NCI-H2227 (cell line): Measurements from ENCODE around the gene ZNF865.

Experiments used
- DNase-seq: peaks from one replicate; lab custom pipeline; 2025; ENCODE audit not compliant: unreplicated experiment; lab: John Stamatoyannopoulos, UW

The ZNF865 gene

DNA sequence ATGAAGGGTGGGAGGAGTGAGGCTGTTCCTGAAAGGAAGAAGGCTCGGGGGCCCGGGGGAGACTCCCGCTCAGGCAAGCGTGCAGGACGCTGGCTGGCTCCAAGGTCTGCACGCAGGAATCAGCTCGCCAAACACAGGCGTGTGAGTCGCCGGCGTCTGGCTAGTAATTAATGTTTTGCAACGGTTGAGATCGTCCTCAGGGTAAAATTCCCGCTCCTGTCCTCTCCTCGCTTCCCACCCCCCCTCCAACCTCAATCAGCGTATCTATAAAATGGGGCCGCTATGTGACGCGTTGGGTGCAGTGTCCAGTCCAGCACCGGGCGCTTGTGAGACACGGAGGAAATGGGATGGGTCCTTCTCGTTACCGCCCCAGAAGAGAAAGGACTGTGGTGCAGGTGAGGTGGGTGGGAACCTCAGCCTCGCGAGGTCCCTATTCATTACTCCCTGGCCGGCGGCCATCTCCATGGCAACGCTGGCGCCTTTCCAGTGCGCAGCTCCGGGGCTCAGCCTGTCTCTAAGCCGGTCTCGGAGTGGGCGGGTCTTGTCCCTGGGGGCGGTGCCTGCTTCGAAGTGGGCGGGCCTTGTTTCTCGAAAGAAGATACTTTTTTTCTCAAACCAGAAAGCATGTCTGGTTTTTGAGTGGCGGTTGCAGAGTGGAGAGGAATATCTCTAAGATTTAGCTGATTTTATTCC, 18.3 kb upstream of the ZNF865 start:
- DNase-seq, result peak; percentile 100

DNA sequence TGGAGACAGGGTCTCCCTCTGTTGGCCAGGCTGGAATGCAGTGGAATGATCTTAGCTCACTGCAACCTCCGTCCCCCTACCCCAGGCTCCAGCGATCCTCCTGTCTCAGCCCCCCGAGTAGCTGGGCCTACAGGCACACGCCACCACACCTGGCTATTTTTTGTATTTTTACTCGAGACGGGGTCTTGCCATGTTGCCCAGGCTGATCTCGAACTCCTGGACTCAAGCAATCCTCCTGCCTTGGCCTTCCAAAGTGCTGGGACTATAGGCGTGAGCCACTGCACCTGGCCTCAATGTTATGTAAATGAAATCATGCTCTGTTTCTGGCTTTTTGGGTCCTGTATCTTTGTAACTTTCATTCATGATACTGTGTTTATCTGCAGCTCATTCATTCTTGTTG, 16.7 kb upstream of the ZNF865 start:
- DNase-seq, result no peak

DNA sequence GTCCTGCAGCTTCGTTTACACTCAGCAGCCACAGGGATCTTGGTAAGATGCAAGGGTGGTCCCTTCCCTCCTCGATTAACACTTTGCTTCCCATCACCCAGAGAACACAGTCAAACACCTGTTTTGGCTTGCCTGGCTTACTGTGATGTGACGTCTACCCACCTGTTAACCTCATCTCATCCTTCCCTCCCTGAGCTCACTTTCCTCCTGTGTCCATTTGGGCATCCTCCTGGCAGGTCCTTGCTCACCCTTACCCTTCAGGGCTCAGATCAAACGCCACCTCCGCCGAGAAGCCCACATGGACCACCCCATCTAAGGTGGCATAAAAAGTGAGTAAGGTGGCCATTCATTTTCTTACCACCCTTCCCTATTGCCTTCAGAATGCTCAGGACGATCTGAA, 15.3 kb upstream of the ZNF865 start:
- no peak for DNase-seq

DNA sequence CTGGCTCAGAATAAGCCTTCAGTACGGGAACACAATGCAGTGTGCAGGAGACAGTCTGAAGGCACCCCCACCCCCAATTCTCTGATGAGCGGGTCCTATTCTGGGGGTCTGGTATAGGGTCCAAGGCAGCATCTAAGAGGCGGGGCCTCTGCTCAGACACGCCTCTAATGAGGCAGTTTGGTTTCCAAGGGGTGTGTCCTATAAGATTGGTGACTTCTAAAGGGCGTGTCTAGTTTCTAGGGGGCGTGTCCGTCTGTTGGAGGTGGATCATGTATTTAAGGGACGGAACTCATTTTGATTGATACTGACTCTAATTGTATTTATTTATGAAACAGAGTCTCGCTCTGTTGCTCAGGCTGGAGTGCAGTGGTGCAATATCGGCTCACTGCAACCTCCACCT, 14.8 kb upstream of the ZNF865 start:
- DNase-seq, result peak; percentile 70

DNA sequence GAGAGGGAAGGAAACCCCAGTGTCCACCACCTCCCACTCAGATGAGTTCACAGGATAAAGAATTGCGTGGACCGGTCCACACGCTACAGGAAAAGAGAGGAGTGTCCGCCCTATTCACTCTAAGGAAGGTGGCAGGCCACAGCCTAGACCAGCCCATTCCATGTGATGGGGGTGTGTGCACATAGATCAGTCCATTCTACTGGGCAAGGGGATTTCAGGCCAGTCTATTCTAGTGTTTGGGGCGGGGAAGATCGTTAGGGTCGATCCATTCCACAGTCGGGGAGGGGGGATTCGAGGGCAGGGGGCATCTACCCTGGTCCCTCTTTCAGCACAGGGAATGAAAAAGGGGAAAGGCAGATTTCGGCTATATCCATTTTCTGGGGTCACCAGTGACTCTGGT, 13.9 kb upstream of the ZNF865 start:
- DNase-seq, result no peak

DNA sequence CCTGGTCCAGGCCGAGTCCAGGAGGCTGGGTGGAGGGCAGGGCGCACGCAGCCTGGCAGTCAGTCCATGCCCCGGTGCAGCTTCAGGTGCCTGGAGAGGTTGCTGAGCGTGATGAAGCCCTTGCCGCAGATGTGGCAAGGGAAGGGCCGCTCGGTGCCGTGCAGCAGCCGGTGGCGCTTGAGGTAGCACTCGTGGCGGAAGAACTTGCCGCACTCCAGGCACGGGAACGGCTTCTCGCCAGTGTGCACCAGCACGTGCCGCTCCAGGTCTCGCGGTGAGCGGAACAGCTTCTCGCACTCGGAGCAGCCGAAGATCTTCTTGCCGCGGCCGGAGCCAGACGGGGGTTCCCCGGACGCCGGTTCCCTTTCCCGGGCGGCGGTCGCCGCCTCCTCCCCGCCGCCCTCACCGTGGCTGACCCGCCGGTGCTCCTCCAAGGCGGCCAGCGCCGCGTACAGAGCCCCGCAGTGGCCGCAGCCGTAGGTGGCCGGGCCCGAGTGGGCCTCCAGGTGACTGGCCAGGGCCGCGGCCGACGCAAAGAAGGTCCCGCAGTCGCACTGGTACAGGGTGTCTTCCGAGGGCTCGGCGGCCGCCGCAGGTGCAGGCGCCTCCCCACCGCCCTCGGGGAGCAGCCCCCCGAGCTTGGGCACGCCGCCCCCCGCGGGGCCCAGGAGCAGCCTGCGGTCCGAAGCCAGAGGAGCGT, 12.9 kb upstream of the ZNF865 start:
- DNase-seq, result no peak

DNA sequence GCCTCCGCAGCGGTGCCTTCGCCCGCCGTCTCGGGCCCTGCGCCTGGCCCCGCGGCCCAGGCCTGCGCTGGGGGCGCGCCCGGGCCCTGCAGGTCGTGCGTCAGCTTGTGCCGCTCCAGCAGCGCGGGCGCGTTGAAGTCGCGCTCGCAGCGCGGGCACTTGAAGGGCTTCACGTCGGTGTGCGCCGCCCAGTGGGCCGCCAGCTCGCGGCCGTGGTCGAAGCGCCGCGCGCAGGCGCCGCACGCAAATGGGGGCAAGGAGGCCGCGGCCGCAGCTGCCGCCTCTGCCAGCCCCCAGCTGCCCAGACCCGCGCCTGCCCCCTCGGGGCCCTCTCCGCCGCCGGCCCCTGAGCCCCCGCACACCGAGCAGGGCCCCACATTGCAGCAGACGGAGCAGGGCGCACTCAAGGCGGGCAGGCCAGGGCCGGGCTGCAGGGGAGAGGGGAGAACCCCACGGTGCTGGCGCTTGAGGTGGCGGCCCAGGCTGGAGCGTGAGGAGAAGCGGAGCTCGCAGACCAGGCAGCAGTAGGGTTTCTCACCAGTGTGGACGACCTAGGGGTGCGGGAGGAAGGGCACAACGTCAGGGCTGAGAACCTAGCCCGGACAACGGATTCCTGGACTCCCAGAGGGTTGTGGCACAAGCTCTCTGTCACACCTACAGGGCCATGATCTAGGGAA, 12.2 kb upstream of the ZNF865 start:
- no peak for DNase-seq

DNA sequence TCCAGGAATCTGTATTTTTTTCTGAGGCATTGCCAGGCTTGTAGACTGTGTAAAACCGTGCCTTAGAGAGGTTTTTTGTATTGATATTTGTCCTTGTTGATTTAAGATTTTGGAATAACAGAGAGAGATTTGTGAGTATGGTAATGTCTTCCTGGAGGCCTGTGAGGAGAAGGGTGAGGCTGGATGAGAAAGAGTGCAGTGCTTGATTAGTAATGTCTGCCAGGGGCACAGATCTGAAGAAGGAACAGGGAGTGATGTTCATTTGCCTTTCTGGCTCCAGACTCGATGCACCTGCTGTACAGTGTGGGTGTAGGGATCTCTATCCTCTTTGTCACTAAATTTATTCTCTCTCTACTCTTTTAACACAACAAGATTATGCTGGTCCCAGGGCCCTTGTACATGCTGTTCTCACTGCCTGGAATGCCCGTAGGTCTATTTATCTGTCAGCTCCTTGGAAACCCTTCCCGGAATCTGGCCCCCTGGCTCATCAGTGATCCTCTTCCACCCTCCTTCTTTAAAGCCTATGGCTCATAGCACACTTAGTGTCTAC, 10.4 kb upstream of the ZNF865 start:
- no peak for DNase-seq

DNA sequence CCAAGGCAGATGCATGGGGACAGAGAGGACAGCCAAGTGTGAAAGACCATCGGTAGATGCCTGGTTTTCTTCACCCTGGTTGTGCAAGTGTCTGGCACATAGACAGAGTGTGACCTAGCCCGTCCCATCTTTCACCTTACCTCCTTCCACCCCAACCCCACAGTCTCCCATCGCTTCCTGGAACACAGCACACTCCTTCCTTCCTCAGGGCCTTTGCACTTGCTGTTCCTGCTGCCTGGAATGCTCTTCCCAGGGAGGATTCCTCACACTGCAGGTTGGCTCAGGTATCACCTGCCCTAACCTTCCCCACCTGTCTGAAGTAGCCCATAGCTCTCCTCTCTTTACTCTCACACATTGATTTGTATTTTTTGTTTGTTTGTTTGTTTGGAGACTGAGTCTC, 9.1 kb upstream of the ZNF865 start:
- DNase-seq, result no peak

DNA sequence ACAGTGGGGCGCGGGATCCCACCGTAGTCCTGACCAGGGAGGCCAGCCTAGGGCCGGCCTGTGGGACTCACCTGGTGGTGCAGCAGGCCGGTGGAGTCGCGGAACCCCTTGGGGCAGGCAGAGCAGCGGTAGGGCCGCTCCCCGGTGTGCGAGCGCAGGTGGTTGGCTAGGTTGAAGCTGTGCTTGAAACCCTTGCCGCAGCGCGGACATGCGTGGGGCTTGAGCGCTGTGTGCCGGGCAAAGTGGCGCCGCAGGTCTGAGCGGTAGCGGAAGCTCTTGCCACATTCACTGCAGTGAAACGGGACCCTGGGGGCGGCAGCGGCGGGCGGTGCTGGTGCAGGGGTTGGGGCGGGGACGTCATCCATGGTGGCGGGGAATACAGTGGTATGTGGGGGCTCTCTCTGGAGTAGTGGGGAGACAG, 7.9 kb upstream of the ZNF865 start:
- no peak for DNase-seq

DNA sequence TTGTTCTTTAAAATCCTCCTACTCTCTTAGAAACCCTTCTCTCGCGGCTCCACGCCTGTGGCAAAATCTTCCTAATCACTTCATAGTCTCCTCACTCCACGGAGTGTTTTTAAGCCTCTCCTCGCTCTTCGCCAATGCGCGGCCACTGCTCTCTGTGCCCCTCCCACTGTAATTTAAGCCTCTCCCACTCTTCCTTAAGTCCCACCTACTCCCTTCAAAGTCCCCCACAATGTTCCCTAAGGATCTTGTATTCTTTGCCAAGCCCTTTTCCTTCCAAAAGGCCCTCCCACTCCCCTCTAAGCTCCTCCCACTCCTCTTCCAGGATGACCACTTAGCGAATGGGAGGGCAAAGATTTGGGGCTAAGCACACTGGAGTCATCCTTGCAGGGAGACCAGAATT, 7.4 kb upstream of the ZNF865 start:
- peak; percentile 43 for DNase-seq

DNA sequence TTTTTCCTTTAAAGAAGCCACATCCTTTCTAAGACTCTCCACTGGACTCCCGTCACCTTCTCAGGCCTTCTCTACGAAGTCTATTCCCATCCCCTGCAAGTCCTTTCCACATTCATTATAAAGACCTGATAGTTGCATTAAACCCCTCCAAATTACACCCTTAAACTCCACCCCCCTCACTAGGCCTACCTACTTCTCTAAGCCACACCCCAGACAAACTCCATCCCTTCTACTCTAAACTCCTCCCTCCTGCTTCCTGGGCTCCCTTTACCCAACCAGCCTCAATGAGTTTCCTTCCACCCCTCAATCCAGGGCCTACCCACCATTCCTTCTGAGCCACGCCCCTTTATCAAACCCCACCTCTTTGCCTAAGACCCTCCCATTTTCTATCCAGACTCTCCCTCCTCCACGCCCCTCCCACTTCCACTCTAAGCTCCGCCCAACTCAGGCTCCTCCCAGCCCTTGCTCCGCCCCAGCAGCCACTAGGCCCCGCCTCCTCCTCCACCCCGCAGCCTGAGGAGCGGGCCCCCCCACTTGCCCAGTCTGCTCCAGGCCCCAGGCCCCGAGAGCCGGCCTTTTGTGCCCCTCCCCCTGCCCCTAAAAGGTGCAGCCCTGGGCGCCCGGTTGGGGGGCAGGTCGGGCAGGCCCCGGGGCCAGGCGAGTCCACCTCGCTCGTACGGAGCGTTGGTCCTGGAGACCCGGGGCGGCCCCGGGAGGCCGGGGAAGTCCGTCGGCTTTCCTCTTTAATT, 6.6 kb upstream of the ZNF865 start:
- DNase-seq, result peak; percentile 98

DNA sequence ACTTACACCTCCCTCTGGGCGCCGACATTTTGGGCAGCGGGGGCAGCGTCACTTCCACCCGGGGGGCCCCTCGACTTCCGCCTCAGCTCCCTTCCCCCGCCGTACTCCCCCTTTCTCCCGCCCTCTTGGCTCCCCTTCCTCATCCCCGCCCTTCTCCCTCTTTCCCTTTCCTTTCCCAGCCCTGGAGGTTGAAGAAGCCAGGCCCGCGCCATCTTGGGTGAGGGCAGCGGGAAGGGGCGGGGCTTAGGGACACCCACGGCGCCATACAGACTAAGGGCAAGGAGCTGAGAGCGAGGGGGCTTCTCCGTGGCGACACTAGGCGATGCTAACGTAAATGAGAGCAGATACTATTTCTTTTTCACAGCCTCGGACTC, 6.0 kb upstream of the ZNF865 start, which contains the start of gene FIZ1:
TSS of gene FIZ1 (minus strand) at position 50 of the 374 bp plus-strand sequence. CDS start 1,652 bp downstream, outside the sequence.
- DNase-seq, result peak; percentile 100

DNA sequence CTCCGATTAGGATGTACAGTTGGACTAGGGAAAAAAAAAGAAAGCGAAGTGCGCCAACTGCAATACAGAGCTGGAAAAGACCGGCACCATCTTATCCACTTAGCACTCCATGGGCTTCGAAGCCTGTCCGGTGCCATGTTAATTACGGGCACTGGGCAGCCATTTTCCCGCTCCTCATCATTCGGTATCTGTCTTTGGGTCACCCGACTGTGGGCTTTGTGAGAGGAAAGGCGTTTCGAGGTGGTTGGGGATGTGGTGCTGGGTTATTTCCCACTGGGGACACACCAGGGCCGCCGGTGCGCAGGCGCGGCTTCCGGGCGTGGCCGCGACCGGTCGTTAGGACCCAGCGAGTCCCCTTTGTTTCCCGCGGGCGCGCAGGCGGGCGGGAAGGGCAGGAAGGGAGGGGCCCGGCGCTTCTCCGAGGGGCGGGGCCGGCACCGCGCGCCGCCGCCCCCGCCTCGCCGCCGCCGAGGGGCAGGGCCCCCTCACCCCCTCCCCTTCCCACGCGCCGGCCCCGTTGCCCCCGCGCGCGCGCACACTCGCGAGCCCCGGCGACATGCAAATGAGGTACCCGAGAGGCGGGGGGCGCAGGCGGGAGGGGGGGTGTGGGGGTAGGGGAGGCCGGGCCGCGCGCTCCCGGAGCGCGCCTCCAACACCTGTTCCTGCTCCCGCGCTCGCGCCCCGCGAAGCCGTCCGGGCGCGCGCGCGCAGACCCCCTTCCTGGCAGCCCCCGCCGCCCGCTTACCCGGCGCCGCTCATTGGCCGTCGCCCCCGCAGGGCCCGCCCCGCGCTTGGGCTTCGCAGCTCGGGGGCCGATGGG, 5.4 kb upstream of the ZNF865 start, which contains the start of gene ZNF524:
TSS of gene ZNF524 (plus strand) at position 447 of the 820 bp plus-strand sequence. CDS start 1,825 bp downstream, outside the sequence.
- peak; percentile 100 for DNase-seq

DNA sequence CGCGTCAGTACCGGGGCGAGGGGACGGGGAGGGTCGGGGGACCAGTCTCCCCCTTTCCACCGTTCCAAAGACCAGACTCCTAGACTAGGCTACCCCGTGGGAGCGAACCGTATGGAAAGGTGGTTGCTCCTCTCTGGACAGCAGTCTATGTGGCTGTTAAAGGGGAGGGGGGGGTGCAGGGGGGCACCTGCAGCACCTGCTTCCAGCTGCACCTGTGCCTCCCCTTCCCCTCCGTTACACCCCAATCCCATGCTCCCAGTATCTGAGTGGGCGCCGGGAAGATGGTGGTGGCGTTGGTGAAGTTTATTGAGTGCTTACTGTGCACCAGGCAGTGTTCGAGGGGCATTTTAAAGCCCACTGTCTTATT, 4.8 kb upstream of the ZNF865 start:
- no peak for DNase-seq

DNA sequence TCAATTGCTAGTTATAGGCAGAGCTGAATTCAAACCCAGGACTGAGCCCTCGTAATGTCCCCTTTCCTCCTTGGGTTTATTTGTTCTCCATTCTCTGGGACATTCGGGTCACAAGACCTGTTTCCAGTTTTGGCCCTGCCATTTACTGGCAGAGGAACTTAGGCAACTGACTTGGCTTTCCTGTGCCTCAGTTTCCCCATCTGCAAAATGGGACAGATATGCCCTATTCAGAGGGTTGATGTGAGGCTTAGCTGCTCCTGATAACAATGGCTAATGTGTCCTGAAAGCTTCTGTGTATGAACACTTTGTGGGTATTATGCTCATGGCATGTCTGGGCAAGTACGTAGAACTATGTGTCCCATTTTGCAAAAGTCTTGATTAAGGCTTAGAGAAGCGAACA, 4.4 kb upstream of the ZNF865 start:
- peak; percentile 64 for DNase-seq

DNA sequence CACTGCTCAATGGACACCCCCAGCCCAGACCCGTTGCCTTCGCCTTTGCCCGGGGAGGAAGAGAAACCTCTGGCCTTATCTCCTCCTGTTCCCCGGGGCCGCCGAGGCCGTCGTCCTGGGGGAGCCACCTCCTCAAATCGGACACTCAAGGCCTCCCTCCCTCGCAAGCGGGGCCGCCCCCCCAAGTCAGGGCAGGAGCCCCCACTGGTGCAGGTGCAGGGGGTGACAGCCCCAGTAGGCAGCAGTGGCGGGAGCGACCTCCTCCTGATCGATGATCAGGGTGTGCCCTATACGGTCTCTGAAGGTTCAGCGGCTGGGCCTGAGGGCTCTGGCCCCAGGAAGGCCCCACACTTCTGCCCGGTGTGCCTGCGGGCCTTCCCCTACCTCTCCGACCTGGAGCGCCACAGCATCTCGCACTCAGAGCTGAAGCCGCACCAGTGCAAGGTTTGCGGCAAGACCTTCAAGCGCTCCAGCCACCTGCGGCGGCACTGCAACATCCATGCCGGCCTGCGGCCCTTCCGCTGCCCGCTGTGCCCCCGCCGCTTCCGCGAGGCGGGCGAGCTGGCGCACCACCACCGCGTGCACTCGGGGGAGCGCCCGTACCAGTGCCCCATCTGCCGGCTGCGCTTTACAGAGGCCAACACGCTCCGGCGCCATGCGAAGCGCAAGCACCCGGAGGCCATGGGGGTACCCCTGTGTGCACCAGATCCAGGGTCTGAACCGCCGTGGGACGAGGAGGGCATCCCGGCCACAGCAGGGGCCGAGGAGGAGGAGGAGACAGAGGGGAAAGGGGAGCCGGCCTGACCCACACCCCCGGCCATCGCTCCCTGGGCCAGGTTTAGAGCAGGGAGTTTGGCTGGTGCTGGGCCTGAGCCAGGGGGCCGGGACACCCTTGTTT, 3.1 kb upstream of the ZNF865 start:
- DNase-seq, result no peak

DNA sequence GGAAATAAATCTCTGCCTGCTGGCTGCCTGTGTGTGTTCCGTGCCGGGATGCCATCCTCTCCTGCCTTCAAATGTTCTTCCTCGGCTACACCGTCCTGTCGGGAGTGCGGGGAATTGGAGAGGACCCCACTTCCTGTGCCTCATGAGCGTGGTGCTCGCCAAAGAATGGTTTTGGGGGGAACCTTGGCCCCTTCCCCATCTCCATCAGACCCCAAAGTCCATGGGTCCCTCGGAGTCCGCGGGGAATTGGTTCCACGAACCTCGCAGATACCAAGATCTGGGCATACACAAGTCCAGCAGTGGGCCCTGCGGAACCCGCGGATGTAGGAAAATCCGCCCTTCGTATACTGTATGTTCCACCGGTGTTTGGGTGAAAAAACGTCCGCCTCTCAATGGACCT, 2.3 kb upstream of the ZNF865 start:
- DNase-seq, result no peak

DNA sequence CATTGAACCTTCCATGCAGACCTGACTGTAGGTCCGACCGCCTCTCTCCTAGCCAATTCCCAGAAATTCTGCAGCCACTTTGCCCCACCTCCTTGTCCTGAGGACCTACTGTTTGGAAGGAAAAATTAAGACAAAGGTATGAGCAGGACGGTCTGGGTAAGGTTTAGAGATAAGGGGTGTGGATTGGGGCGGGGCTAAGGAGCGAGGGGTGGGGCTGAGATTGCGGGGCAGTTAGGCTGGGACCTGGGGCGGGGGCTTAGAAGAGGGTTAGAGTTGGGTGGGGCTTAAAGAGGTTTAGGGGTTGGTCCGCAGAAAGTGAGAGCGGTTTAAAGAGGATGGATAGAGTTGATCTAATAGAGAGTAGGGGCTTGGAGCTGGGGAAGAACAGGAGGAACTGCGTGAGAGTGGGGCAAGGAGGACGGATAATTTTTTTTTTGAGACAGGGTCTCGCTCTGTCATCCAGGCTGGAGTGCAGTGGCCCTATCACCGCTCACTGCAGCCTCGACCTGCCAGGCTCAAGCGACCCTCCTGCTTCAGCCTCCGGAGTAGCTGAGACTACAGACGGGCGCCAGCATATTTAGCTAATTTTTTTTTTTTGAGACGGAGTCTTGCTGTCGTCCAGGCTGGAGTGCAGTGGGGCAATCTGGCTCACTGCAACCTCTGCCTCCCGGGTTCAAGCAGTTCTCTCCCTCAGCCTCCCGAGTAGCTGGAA, 1.7 kb upstream of the ZNF865 start:
- no peak for DNase-seq
